ENCODE results near the gene OR51S1.

DNA sequence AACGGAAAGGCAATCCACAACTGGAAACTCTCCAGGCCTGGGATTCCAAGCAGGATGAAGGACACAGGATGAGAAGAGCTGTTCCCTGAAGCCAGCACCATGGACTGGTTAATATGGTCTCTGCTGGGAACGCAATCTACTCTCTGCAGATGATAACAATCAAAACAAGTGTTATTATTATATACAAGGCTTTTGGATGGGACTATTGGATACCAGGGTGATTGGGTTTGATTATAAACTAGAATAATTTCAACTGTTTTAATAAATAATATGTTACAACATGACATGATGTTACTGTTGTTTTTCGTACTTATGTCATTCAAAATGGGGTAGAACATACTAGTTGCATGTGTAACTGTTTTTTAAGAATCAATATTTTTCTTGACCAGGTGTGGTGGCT is 44.7 kb downstream of the OR51S1 start, which contains the start of gene OR52R1:
- no peak for TF ChIP-seq EZH2 (IDR thresholded peaks at IDR 0.05)
- TF ChIP-seq, protein P1, sequence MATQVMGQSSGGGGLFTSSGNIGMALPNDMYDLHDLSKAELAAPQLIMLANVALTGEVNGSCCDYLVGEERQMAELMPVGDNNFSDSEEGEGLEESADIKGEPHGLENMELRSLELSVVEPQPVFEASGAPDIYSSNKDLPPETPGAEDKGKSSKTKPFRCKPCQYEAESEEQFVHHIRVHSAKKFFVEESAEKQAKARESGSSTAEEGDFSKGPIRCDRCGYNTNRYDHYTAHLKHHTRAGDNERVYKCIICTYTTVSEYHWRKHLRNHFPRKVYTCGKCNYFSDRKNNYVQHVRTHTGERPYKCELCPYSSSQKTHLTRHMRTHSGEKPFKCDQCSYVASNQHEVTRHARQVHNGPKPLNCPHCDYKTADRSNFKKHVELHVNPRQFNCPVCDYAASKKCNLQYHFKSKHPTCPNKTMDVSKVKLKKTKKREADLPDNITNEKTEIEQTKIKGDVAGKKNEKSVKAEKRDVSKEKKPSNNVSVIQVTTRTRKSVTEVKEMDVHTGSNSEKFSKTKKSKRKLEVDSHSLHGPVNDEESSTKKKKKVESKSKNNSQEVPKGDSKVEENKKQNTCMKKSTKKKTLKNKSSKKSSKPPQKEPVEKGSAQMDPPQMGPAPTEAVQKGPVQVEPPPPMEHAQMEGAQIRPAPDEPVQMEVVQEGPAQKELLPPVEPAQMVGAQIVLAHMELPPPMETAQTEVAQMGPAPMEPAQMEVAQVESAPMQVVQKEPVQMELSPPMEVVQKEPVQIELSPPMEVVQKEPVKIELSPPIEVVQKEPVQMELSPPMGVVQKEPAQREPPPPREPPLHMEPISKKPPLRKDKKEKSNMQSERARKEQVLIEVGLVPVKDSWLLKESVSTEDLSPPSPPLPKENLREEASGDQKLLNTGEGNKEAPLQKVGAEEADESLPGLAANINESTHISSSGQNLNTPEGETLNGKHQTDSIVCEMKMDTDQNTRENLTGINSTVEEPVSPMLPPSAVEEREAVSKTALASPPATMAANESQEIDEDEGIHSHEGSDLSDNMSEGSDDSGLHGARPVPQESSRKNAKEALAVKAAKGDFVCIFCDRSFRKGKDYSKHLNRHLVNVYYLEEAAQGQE (IDR thresholded peaks at IDR 0.05; ENCODE audit: low read depth), result no peak
- TF ChIP-seq POLR2A (IDR thresholded peaks at IDR 0.05; ENCODE audit: borderline replicate concordance, extremely low read depth, insufficient read depth, insufficient read length), result no peak
- TF ChIP-seq, protein P2, sequence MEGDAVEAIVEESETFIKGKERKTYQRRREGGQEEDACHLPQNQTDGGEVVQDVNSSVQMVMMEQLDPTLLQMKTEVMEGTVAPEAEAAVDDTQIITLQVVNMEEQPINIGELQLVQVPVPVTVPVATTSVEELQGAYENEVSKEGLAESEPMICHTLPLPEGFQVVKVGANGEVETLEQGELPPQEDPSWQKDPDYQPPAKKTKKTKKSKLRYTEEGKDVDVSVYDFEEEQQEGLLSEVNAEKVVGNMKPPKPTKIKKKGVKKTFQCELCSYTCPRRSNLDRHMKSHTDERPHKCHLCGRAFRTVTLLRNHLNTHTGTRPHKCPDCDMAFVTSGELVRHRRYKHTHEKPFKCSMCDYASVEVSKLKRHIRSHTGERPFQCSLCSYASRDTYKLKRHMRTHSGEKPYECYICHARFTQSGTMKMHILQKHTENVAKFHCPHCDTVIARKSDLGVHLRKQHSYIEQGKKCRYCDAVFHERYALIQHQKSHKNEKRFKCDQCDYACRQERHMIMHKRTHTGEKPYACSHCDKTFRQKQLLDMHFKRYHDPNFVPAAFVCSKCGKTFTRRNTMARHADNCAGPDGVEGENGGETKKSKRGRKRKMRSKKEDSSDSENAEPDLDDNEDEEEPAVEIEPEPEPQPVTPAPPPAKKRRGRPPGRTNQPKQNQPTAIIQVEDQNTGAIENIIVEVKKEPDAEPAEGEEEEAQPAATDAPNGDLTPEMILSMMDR (IDR thresholded peaks at IDR 0.05 in 2 of 3, conservative IDR thresholded peaks at IDR 0.05 in 1 of 3; ENCODE audit: borderline replicate concordance in 1 of 3, insufficient read depth in 1 of 3, low read depth in 2 of 3, low read length in 2 of 3), result no peak
